HUDEP-2 (cell line): ENCODE data around the gene PROK1.

Experiments
- DNase-seq, 76 experiments: peaks; one replicate each; lab custom pipeline; 2025; ENCODE audit not compliant: unreplicated experiment in 76 of 76; lab: John Stamatoyannopoulos, UW

PROK1 gene

DNA sequence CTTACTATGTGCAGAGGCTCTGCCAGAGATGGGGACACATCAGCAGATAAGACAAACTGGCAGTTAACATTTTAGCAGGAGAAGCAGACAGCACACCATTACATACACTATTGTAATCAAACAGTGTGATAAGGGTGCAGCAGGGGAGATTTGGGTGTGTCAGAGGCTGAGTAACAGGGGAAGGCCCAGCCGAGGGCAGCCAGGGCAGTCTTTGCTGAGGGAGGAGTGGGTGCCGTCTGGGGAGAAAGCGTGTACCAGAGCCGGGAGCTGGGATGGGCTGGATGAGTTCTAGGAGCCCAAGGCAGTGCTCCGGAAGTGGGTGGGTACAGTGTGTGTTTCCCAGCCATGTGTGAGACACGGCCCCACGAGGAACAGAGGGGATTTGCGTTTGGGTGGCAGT, 36.8 kb downstream of the PROK1 start:
- peak in 46 of 76 experiments; percentile 7 to 71 (median 30) for DNase-seq

DNA sequence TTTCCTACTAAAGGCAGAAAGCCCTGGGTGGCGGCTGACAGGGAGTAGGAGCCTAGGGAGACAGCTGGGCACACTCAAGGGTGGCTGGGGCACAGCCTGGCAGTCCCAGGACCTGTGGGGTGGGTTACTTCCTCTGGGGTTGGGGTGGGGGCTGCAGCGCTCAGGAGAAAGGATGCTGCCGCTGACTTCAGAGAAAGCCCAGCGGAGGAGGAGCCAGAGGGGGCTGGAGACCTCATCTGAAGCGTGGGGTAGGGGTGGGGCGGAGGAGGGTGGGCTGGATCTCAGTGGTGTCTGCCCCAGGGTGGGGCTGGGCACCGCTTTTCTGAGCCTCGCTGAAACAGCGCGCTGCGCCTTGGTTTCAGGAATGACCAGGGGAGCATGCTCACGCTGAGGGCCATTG, 37.2 kb downstream of the PROK1 start:
- DNase-seq: no peak

DNA sequence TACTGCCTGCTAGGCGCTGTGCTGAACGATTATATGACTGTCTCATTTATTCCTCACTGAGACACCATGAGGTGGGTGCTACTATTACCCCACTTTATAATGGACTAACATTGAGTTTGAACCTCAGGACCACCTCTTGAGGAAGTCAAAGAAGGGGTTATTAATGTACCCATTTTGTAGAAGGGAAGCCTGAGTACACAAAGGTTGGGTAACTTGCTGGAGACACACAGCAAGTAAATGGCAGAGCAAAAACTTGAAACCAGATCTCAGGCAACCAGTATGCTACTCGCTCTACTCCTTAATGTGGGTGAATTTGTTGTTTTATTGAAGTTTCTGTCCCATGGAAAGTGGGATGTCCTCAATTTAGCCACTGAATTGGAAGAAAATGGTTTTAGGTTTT, 37.9 kb downstream of the PROK1 start:
- DNase-seq: no peak

DNA sequence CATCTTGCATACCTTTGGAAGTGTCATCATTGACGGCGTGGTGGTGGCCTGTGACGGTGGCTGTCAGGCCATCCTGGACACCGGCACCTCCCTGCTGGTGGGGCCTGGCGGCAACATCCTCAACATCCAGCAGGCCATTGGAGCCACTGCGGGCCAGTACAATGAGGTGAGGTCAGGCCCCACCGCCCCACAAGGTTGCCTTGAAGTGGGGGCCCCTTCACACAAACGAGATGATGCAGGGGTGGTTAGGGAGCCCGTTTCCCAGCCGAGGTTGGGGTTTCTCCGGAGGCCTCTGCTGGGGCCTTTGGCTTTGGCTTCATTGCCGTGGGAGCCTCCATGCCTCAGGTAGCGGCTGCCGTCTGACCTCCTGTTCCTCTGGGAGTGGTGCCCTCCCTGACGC, 38.5 kb downstream of the PROK1 start:
- DNase-seq: no peak

DNA sequence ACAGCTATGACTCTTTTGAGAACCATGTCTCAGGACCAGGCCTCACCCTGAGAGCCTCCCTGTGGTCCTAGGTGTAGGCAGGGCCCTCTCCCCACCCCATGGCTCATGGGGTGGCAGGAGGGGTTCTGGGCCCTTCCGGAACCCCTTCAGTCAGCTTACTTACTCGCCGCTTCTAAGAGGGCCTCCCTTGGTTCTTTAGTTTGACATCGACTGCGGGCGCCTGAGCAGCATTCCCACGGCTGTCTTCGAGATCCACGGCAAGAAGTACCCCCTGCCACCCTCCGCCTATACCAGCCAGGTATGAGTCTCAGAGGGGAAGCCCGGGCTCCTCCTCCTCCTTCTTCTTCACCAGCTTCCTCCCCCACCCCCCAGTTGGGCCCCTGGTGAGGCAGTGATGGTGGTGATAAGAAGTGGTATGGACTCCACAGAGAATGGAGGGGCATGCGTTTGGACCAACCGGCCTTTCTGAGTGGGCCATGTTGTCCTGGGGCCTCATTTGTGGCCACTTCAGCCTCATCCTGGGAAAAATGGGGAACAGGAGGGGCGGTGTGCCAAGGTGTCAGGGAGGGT, 39.1 kb downstream of the PROK1 start:
- DNase-seq: no peak

DNA sequence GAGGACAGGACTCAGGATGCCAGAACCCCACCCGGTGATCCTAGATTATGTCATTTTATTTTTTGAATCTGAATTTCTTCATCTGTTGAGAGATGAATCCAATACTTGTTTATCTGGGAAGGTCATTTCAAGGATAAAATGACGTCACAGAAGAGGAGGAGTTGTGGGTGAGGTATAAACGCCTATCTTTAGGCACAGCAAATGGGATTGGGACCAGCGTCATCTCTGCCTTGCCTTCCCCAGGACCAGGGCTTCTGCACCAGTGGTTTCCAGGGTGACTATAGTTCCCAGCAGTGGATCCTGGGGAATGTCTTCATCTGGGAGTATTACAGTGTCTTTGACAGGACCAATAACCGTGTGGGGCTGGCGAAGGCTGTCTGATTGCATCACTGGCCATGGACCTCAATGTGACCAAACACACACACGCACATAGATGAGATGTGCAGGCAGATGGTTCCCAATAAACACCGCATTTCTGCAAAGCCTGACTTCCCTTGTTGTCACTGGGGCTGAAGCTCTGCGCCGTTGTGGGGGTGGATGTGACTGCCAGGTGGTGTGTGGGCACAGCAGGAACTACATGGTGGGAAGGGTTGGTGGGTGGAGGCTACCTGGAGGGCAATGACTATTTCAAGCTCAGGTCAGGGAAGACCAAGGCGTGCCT, 40.0 kb downstream of the PROK1 start:
- no peak for DNase-seq

DNA sequence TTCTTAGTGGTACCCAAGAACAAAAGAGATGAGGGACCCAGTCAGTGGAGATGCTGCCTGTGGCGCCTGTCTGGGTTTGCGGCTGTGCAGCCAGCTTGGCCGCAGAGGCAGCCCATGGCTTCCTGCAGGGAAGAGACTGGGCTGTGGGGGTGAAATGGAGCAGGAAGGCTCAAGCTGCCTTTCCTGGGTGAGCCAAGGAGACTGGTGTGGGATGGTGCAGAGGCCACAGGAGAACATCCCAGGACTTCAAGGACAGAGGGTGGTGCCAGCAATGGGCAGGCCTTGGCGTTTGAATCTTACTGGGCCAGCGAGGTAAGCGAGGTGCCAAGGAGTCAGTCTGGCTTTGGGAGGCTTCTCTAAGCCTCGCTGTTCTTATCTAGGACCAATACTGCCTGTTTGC, 41.6 kb downstream of the PROK1 start:
- no peak for DNase-seq

DNA sequence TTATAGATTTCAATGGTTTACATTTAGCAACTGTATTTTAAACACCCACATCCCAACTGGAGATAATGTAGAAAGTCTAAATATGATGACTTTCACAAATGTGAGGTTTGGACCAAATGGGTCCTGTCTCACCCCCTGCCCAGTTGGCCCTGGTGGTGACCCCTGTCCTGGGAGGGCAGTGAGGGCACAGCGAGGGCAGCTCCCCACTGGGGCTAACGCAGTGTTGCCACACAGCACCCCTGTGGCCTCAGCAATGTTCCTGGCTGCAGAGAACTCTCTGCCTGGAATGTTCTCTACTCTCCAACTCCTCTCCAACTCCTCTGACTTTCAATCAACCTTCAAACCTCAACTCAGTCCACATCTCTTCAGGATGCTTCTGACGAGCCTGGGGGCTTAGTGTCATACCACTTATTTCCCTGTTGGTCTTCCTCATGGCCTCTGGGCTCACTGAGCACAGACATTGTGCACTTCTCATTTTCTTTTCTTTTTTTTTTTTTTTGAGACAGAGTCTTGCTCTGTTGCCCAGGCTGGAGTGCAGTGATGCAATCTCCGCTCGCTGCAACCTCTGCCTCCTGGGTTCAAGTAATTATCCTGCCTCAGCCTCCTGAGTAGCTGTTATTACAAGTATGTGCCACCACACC, 42.2 kb downstream of the PROK1 start:
- DNase-seq: no peak

DNA sequence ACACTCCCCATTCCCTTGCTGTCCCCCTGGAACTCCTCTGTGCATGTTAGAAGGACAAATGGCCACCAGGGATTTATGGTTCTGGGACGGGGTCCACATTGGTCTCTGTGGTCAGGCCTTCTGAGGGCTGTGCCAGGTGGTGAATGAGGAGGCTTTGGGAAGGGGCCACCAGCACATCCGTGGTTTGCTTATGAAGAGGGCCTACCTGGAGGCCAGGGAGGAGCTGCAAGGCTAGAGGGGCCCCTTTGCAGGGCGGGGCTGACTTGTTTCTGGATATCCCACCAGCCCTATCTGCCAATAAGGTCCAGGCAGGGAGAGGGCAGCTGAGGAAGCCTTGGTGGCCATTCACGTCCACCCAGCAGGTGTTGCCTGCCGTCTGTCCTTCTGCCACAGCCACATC, 43.1 kb downstream of the PROK1 start:
- DNase-seq: no peak

DNA sequence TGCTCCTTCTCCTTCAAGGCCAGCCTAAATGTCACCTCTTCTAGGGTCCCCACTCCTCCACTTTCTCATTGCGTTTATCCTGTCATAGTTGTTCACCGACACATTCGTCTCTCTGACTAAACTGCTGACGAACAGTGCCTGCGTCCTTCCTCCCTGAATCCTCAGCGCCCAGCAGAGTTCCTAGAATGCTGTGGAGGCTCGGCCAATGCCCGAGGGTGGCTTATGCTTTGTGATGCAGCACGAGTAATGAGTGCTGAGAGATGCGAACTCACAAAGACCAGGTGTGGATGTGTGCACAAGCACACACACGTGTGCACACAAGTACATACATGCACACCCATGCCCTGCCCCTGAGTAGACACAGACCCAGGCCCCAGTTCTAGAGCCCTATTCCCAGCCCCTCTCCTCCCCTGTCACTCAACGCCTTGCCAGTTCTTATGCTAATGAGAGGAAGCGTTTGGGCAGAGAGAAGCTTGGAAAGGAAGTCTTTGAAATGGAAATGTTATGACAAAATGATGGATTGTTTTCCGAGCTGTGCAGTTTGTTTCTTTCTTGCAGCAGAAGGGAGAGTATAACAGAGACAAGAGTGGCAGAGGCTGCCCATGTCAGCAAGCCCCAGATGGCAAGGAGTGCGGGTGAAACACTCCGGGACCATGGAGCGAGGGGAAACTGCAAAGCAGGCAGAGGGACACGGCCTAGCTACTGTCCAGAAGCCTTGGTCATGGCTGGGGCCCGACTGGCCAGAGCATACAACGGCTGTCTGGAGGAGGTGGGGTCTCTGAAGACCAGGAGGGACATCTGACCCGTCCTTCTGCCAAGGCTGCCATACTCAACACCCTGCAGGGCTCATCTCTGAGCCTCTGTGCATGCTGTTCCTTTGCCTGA, 43.8 kb downstream of the PROK1 start:
- no peak for DNase-seq

DNA sequence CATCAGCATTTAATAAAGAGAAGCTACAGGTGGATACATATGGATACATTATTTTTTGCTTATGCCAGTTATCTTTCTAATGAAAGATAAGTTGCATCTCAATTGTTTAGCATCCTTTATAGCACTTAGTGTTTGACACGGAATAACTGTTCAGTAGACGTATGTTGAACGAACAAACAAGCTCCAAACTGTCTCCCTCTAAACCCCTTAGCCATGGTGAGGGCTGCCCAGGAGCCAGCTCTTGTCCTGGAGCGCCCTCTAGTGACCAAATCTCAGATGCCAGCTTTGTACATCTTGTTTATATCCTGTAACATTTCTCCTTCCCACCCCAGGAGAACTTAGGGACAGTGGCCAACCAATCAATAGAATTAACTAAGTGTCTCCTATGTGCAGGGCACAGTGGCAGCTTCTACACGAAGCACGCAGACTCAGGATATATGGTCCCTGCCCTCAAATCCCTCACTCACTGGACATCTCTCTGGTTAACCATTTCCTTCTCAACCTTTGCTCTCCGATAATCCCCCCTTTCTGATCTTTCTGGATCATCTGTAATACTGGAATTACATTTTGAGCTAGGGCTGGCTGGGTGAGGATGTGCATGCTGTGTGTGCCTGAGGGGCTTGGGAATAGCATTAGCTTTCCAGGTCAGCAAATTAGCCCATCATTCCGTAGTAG, 45.1 kb downstream of the PROK1 start:
- peak in 65 of 76 experiments; percentile 3 to 76 (median 48) for DNase-seq

DNA sequence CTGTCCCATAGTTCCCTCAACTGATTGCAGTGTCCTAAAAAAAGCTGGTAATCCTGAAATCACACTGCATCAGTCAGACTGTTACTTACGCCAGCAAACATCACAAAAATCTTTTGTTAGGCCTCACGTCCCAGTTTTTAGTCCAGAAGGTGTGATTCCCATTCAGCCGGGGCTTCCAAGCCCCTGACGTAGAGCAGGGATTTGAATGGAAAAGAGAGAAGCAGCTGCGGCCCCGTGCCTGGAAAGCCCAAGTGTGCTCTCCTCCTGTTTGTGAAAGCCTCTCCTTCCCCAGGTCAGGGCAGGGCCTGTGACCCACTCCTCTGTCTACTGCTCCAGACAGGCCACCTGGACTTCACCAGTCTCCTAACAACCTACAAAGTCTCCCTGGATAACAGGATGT, 47.3 kb downstream of the PROK1 start:
- no peak for DNase-seq

DNA sequence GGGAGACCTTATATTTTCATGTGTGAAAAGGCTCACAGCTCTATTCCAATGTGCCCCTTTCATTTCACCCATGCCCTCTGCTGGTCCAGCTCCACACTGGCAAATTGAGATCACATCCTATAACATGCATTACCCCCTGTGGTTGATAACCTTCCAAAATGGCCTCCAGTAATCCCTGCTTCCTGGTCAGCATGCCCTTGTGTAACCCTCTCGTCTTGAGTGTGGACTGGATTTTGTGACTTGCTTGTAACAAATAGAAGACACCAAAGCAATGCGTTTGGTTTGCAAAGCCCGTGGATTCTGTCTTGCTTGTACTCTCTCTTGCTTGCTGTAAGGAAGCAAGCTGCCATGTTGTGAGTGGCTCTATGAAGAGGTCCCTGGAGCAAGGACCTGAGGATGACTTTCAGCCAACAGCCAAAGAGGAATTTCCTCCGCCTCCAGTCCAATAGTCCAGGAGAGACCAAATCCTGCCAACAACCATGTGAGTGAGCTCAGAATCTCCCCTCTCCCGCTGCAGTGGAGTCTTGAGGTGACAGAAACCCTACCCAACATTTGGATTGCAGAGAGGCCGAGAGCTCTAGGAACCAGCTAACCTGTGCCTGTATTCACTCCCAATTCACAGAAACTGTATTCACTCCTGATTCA, 50.7 kb downstream of the PROK1 start:
- no peak for DNase-seq

DNA sequence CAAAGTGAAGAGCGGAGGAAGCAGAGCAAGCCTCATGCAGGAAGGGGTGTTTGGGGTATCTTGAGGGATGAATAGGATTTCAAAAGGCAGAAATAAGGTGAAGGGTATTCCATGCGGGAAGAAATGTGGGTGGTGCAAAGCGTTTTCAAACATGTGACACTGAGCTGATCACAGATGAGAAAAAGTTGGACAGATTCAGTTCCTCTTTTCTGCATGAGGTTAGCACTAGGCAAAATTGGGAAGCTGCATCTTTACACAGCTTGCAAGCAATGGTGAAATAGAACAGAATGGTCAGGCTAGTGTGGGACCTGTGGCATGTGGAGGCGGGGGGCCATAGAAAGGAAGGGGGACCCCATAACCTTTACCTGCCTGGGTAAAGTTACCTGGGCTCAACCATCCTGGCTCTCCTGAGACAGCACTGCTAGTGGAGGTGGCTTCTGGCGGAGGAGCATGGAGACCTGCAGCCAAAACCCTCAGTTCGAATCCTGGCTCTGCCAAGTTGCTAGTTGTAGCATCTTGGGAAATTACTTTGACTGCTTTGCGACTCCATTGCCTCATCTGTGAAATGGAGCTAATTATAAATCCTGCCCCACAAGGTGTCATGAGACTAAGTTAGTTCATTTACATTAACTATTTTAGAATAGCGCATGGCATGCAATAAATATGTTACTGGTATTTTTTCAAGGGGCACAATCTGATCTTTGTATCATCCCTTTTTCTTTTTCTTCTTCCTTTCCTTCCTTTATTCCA, 51.6 kb downstream of the PROK1 start:
- no peak for DNase-seq

DNA sequence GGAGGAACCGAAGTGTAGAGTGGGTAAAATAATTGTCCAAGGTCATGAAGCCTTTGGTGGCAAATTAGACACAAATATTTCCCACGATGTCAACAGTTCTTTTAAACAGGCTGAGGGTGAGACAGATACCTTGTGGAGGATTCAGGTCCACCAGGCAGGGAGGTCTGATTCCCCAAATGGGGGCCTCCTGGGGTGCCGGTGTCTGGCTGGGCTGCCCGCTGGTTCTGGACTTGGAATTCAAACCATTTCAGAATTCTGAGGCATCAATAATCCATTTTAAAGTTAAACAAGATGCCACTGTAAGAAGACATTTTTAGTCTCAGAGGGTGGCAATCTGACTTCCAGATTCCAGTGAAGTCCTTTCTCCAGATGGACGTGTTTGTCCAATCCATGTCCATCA, 52.5 kb downstream of the PROK1 start:
- no peak for DNase-seq

DNA sequence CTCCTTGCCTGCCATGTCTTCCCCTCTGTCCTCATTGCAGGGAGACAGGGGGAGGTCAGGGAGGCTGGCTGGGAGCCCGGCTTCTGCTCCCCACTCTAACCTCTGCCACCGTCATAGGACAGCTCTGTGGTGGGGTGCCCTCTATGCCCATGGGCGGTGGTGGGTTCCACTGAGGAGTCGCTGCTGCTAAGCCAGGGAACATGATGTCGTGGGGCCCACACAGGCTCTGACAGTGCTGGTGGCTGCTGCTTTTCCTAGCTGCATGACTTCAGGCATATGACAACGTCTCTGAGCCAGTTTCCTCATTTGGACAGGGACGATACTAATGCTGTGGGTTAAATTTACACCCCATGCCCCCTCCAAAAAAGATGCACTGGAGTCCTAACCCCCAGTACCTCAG, 53.3 kb downstream of the PROK1 start:
- no peak for DNase-seq

DNA sequence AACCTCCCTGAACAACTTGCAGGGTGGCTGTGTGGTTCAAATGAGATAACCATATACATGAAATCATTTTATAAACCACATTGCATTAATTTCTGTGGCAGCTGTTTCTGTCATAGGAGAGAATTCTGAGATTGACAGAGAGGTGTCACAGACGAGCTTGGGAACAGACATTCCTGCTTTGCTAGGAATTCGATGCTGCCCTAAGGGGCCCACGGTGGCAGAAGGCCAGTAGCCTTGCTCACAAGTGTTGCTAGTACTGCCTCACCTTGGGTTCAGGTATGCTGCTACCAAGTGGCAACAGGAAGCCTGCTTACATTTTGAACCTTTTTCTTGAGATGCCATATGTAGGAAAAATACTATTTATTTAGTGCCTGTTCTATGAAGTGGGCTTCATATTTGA, 54.6 kb downstream of the PROK1 start:
- no peak for DNase-seq

DNA sequence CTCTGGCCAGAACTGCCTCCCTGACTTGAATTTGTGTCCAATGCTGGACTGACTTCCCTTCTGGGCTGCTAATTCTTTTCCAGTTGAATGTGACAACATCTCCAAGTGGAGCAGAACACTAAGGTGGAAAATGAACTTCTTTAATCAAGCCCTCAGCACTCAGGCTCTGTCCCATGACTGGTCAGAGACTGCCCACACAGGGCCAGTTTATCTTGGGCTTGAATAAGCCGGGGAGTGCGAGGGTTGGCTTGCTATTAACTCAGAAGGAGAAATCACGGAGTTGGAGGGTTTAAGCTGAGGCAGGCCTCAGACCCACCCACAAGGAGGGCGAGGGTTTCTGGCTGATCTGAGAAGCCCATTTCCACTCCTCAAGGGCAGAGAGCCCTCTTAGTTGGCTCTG, 55.6 kb downstream of the PROK1 start:
- no peak for DNase-seq
